Stimulated activated CD4-positive, alpha-beta T cell treated with anti-CD3 and anti-CD28 coated beads, Interleukin-2, amount 100 ng/mL, for 24 hours (primary cell): ENCODE results near the gene KLHL22.
"Not testable (repeated sequence)": the region's sequence is repeated elsewhere in the genome, so short reads cannot be mapped to it uniquely, and the experiment has no call there.

ENCODE experiments used
- DNase-seq, 2 donors: peaks; one replicate each; pipeline ENCODE4 v3.0.0-alpha.2; 2020

Gene KLHL22

GRCh38 chr22:20466659-20467379, 28.8 kb downstream of the KLHL22 start:
- no peak for DNase-seq

GRCh38 chr22:20465759-20466077, 29.9 kb downstream of the KLHL22 start:
- no peak for DNase-seq

- DNase-seq: no peak
Observed at GRCh38 chr22:20464912-20465758, 30.5 kb downstream of the KLHL22 start.

- peak; percentile 56 to 59 for DNase-seq
Observed at GRCh38 chr22:20464096-20464614, 31.4 kb downstream of the KLHL22 start.

- no peak for DNase-seq
Observed at GRCh38 chr22:20463324-20464095, 32.1 kb downstream of the KLHL22 start.

GRCh38 chr22:20459862-20460261, 35.7 kb downstream of the KLHL22 start:
- no peak for DNase-seq

GRCh38 chr22:20459152-20459542, 36.4 kb downstream of the KLHL22 start:
- DNase-seq: no peak

GRCh38 chr22:20458530-20459151, 37.0 kb downstream of the KLHL22 start:
- no peak for DNase-seq

GRCh38 chr22:20457506-20458240, 37.9 kb downstream of the KLHL22 start:
- no peak for DNase-seq

- DNase-seq: no peak
Observed at GRCh38 chr22:20456722-20457076, 38.9 kb downstream of the KLHL22 start.

- peak; percentile 79 to 80 for DNase-seq
Observed at GRCh38 chr22:20456064-20456721, 39.4 kb downstream of the KLHL22 start.

GRCh38 chr22:20455709-20456063, 39.9 kb downstream of the KLHL22 start:
- DNase-seq: no peak

GRCh38 chr22:20453222-20453621, 42.4 kb downstream of the KLHL22 start:
- DNase-seq: no peak

GRCh38 chr22:20451920-20452319, 43.7 kb downstream of the KLHL22 start:
- DNase-seq: no peak

GRCh38 chr22:20451129-20451778, 44.3 kb downstream of the KLHL22 start:
- DNase-seq: not testable (repeated sequence)

GRCh38 chr22:20450551-20450906, 45.1 kb downstream of the KLHL22 start:
- no peak for DNase-seq

- no peak for DNase-seq
Observed at GRCh38 chr22:20449819-20450550, 45.6 kb downstream of the KLHL22 start.

- no peak for DNase-seq
Observed at GRCh38 chr22:20448630-20449029, 47.0 kb downstream of the KLHL22 start.

GRCh38 chr22:20446383-20446970, 49.1 kb downstream of the KLHL22 start:
- DNase-seq: no peak

- no peak for DNase-seq
Observed at GRCh38 chr22:20444325-20444724, 51.3 kb downstream of the KLHL22 start.
